IPS-18a (cell line): ENCODE results near the gene RETSAT.
"Not testable (repeated sequence)": the region's sequence is repeated elsewhere in the genome, so short reads cannot be mapped to it uniquely, and the experiment has no call there.

Experiments
- H3K27ac ChIP-seq: one replicate; pipeline ENCODE4 v1.5.1; 2013; ENCODE audit warnings: low read length
- H3K27me3 ChIP-seq: one replicate; pipeline ENCODE4 v1.6.1; 2013; ENCODE audit warnings: mild to moderate bottlenecking, low read length; ENCODE audit not compliant: control insufficient read depth, insufficient read depth
- H3K36me3 ChIP-seq: one replicate; pipeline ENCODE4 v1.6.1; 2013; ENCODE audit warnings: low read depth, low read length; ENCODE audit not compliant: control insufficient read depth
- H3K4me1 ChIP-seq: one replicate; pipeline ENCODE4 v1.6.1; 2013; ENCODE audit warnings: low read depth, low read length; ENCODE audit not compliant: control insufficient read depth
- H3K4me3 ChIP-seq: one replicate; pipeline ENCODE4 v1.5.1; 2013; ENCODE audit warnings: low read length
- H3K9ac ChIP-seq: one replicate; pipeline ENCODE4 v1.6.1; 2013; ENCODE audit warnings: mild to moderate bottlenecking, low read length, moderate library complexity
- H3K9me3 ChIP-seq: one replicate; pipeline ENCODE4 v1.6.1; 2013; ENCODE audit warnings: low read depth, low read length; ENCODE audit not compliant: control insufficient read depth

The RETSAT gene

GRCh38 chr2:85394976-85395375, 40.6 kb upstream of the RETSAT start:
- Histone ChIP-seq H3K4me1 (no peaks in the 10 kb centered on the region), H3K27me3 (no peaks in the 10 kb centered on the region), H3K9me3 (no peaks in the 10 kb centered on the region), H3K36me3 (no peaks in the 10 kb centered on the region), H3K9ac (no peak overlapping the region), H3K4me3 (no peak overlapping the region), H3K27ac (no peak overlapping the region)

GRCh38 chr2:85394261-85394681, 39.9 kb upstream of the RETSAT start:
- no peaks in the 10 kb centered on the region for H3K4me1 ChIP-seq
- H3K27ac ChIP-seq = no peak overlapping the region
- H3K36me3 ChIP-seq = no peaks in the 10 kb centered on the region
- no peak overlapping the region for H3K4me3 ChIP-seq
- no peaks in the 10 kb centered on the region for H3K27me3 ChIP-seq
- H3K9me3 ChIP-seq = no peaks in the 10 kb centered on the region
- no peak overlapping the region for H3K9ac ChIP-seq

- H3K27me3 ChIP-seq = no peaks in the 10 kb centered on the region
- no peak overlapping the region for H3K4me3 ChIP-seq
- no peak overlapping the region for H3K9ac ChIP-seq
- no peaks in the 10 kb centered on the region for H3K36me3 ChIP-seq
- H3K4me1 ChIP-seq = no peaks in the 10 kb centered on the region
- no peak overlapping the region for H3K27ac ChIP-seq
- no peaks in the 10 kb centered on the region for H3K9me3 ChIP-seq
Observed at GRCh38 chr2:85393836-85394235, 39.5 kb upstream of the RETSAT start.

- H3K4me3 ChIP-seq = no peak overlapping the region
- no peak overlapping the region for H3K27ac ChIP-seq
- H3K9ac ChIP-seq = no peak overlapping the region
- no peaks in the 10 kb centered on the region for H3K9me3 ChIP-seq
- H3K36me3 ChIP-seq = no peaks in the 10 kb centered on the region
- no peaks in the 10 kb centered on the region for H3K4me1 ChIP-seq
- H3K27me3 ChIP-seq = no peaks in the 10 kb centered on the region
Observed at GRCh38 chr2:85390941-85391669, 36.8 kb upstream of the RETSAT start.

GRCh38 chr2:85388878-85389538, 34.7 kb upstream of the RETSAT start:
- no peak overlapping the region for H3K4me3 ChIP-seq
- H3K4me1 ChIP-seq = peaks cover 5% of the 10 kb centered on the region
- H3K9me3 ChIP-seq = no peaks in the 10 kb centered on the region
- H3K27me3 ChIP-seq = no peaks in the 10 kb centered on the region
- no peak overlapping the region for H3K27ac ChIP-seq
- H3K9ac ChIP-seq = no peak overlapping the region
- H3K36me3 ChIP-seq = no peaks in the 10 kb centered on the region

GRCh38 chr2:85387754-85388153, 33.4 kb upstream of the RETSAT start:
- no peak overlapping the region for H3K4me3 ChIP-seq
- no peaks in the 10 kb centered on the region for H3K36me3 ChIP-seq
- no peaks in the 10 kb centered on the region for H3K27me3 ChIP-seq
- peaks cover 8% of the 10 kb centered on the region for H3K4me1 ChIP-seq
- no peak overlapping the region for H3K27ac ChIP-seq
- H3K9ac ChIP-seq = no peak overlapping the region
- no peaks in the 10 kb centered on the region for H3K9me3 ChIP-seq

GRCh38 chr2:85385746-85386145, 31.4 kb upstream of the RETSAT start:
- Histone ChIP-seq H3K4me1 (peaks cover 8% of the 10 kb centered on the region), H3K9ac (no peak overlapping the region), H3K9me3 (no peaks in the 10 kb centered on the region), H3K36me3 (no peaks in the 10 kb centered on the region), H3K27me3 (no peaks in the 10 kb centered on the region), H3K4me3 (no peak overlapping the region), H3K27ac (no peak overlapping the region)

- no peak overlapping the region for H3K9ac ChIP-seq
- no peaks in the 10 kb centered on the region for H3K36me3 ChIP-seq
- H3K27me3 ChIP-seq = no peaks in the 10 kb centered on the region
- peaks cover 8% of the 10 kb centered on the region for H3K4me1 ChIP-seq
- H3K4me3 ChIP-seq = no peak overlapping the region
- no peaks in the 10 kb centered on the region for H3K9me3 ChIP-seq
- H3K27ac ChIP-seq = no peak overlapping the region
Observed at GRCh38 chr2:85383850-85384249, 29.5 kb upstream of the RETSAT start.

- H3K27me3 ChIP-seq, H3K27ac ChIP-seq, H3K4me3 ChIP-seq, H3K4me1 ChIP-seq, H3K9ac ChIP-seq, H3K9me3 ChIP-seq, H3K36me3 ChIP-seq: not testable (repeated sequence)
Observed at GRCh38 chr2:85383151-85383550, 28.8 kb upstream of the RETSAT start.

GRCh38 chr2:85380048-85380447, 25.7 kb upstream of the RETSAT start:
- Histone ChIP-seq H3K27ac (no peak overlapping the region), H3K4me3 (no peak overlapping the region), H3K36me3 (peaks cover 3% of the 10 kb centered on the region), H3K9ac (no peak overlapping the region), H3K27me3 (no peaks in the 10 kb centered on the region), H3K9me3 (no peaks in the 10 kb centered on the region), H3K4me1 (peaks cover 3% of the 10 kb centered on the region)

GRCh38 chr2:85378257-85378656, 23.9 kb upstream of the RETSAT start:
- H3K4me1 ChIP-seq = no peaks in the 10 kb centered on the region
- no peaks in the 10 kb centered on the region for H3K9me3 ChIP-seq
- H3K4me3 ChIP-seq = no peak overlapping the region
- no peaks in the 10 kb centered on the region for H3K27me3 ChIP-seq
- H3K36me3 ChIP-seq = peaks cover 3% of the 10 kb centered on the region
- no peak overlapping the region for H3K9ac ChIP-seq
- no peak overlapping the region for H3K27ac ChIP-seq

GRCh38 chr2:85377083-85377482, 22.8 kb upstream of the RETSAT start:
- Histone ChIP-seq H3K27ac (no peak overlapping the region), H3K4me3 (no peak overlapping the region), H3K27me3 (no peaks in the 10 kb centered on the region), H3K36me3 (peaks cover 3% of the 10 kb centered on the region), H3K4me1 (no peaks in the 10 kb centered on the region), H3K9ac (no peak overlapping the region), H3K9me3 (no peaks in the 10 kb centered on the region)
